Large intestine (tissue), 3 donors: ENCODE data around the gene RHEB. TPM values are rescaled to one million over a fixed set of nuclear protein-coding genes. Genes with fewer than 3 reads are reported as not detected.

ENCODE experiments used
- DNase-seq, 2 donors: peaks; one replicate each; pipeline versions ENCODE4 v3.0.0 to v3.0.0-alpha.2; 2013
- H3K27ac ChIP-seq: one replicate; pipeline ENCODE4 v1.5.1; 2013; ENCODE audit warnings: low read length
- H3K27me3 ChIP-seq: 2 replicates; pipeline ENCODE4 v1.6.1; 2013; ENCODE audit warnings: low read length; ENCODE audit not compliant: control insufficient read depth, insufficient read depth
- H3K36me3 ChIP-seq: 2 replicates; pipeline ENCODE4 v1.6.1; 2013; ENCODE audit warnings: low read length; ENCODE audit not compliant: control insufficient read depth, insufficient read depth
- H3K4me1 ChIP-seq: one replicate; pipeline ENCODE4 v1.6.1; 2013; ENCODE audit warnings: low read length; ENCODE audit not compliant: control insufficient read depth, insufficient read depth
- H3K4me3 ChIP-seq: one replicate; pipeline ENCODE4 v1.5.1; 2013; ENCODE audit warnings: low read length
- H3K9me3 ChIP-seq: one replicate; pipeline ENCODE4 v1.6.1; 2013; ENCODE audit warnings: mild to moderate bottlenecking, low read depth, low read length, moderate library complexity; ENCODE audit not compliant: control insufficient read depth
- WGBS: methylation state at CpG from one replicate; pipeline ENCODE4 v1.1.5; 2013; ENCODE audit warnings: low lambda C conversion rate; ENCODE audit not compliant: insufficient coverage; 5-methylcytosine and 5-hydroxymethylcytosine counted together
- polyA plus RNA-seq: library from polyadenylated mRNA; unstranded; fragments of 120-200 nt; gene quantifications from one replicate; pipeline ENCODE4 v1.2.1, GENCODE V29; 2013

RHEB gene
- polyA plus RNA-seq, 1 donor = 78.7 TPM

DNA sequence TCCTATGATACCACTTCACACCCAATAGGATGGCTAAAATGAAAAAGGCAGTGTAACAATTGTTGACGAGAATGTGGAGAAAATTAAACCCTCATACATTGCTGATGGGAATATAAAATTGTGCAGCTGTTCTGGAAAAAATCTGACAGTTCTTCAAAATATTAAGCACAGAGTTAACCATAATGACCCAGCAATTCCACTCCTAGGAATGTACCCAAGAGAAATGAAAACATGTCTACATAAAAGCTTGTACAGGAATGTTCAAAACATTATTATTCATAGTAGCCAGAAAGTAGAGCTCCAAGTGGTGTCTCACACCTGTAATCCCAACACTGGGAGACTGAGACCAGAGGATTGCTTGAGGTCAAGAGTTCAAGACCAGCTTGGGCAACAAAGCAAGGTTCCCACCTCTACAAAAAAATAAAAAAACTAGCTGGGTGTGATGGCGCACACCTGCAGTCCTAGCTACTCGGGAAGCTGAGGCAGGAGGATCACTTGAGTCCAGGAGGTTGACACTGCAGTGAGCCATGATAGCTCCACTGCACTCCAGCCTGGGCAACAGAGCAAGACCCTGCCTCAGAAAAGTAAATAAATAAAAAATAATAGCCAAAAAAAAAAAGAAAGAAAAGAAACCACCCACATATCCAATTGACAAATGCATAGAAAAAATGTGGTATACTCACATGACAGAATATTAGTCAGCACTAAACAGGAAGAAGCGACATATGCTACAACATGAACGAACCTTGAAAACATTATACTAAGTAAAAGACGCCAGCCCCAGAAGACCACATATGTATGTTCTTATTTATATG is 5.0 kb downstream of the RHEB start:
- WGBS = 89% methylated on average over 3 of the region's 6 CpGs
- no peaks in the 10 kb centered on the region for H3K36me3 ChIP-seq
- no peak overlapping the region for H3K27ac ChIP-seq
- H3K27me3 ChIP-seq = no peaks in the 10 kb centered on the region
- no peak for DNase-seq
- no peak overlapping the region for H3K4me3 ChIP-seq
- H3K4me1 ChIP-seq = peaks cover 9% of the 10 kb centered on the region
- H3K9me3 ChIP-seq = no peaks in the 10 kb centered on the region

DNA sequence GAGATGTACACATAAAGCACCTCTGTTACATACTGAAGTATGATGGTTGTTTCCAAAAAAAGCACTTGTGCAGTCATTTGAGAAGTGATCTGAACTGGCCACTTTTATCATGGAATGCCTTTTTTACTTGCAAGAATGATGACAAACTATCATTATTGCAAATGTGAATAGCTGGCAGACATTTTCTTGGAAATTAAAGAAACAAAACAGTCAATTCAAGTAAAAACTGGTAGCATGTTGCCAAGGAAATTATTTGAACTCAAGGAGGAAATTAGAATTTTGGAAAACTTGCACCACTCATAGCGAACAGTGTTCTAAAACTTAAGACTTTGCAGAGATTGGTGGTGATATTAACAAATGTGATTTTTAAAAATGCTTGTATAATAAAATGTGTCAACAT is 6.6 kb downstream of the RHEB start:
- H3K4me1 ChIP-seq = peaks cover 9% of the 10 kb centered on the region

DNA sequence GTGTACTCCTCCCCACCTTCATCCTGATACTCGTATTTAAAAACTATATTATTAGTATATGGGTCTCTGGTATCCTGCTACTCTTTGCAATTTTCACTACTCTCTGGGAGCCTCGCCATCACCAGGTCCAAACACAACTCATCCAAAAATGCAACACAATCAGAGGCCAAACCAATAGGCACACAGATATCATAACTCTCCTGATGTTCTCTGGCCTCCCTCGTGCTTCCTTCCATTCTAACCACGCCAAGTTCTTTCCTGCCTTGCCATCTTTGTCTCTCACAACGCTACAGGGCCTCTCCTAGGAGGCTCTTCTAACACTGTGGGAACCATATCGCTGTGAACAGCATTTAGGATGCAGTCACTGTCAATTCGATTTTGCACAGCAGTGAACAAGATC is 7.3 kb downstream of the RHEB start:
- Histone ChIP-seq H3K9me3 (no peaks in the 10 kb centered on the region), H3K27me3 (no peaks in the 10 kb centered on the region), H3K27ac (no peak overlapping the region), H3K4me3 (no peak overlapping the region), H3K4me1 (peaks cover 3% of the 10 kb centered on the region), H3K36me3 (no peaks in the 10 kb centered on the region)
- no peak for DNase-seq
- WGBS = 100% methylated on average over 2 of the region's 7 CpGs

More for the DNA sequence above, 6.6 kb downstream of the RHEB start:
- H3K4me3 ChIP-seq = no peak overlapping the region
- H3K36me3 ChIP-seq = no peaks in the 10 kb centered on the region
- no peak overlapping the region for H3K27ac ChIP-seq
- no peaks in the 10 kb centered on the region for H3K27me3 ChIP-seq
- H3K9me3 ChIP-seq = no peaks in the 10 kb centered on the region
- no peak for DNase-seq
- 100% methylated on average over 1 of the region's 1 CpG for WGBS

DNA sequence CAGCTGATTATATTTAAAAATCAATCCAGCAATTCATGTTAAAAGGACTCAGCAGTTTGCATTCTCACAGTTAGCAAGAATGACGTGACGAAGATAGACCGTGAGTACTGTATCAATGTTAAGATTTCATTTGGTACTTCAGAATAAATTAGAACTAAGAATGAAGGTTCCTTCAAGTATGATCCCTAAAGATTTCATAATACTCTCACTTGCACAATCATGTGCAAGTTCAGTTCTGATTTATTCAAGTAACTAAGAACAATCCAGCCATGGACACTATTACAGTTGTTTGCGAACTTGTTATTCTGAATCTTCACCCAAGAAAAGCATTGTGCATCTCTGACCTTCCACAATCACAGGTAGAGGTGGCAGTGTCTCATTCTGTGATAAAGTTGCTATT is 7.7 kb downstream of the RHEB start:
- DNase-seq = no peak
- no peaks in the 10 kb centered on the region for H3K9me3 ChIP-seq
- H3K4me1 ChIP-seq = no peaks in the 10 kb centered on the region
- H3K4me3 ChIP-seq = no peak overlapping the region
- WGBS = 100% methylated on average over 1 of the region's 4 CpGs
- no peaks in the 10 kb centered on the region for H3K27me3 ChIP-seq
- H3K27ac ChIP-seq = no peak overlapping the region
- no peaks in the 10 kb centered on the region for H3K36me3 ChIP-seq

DNA sequence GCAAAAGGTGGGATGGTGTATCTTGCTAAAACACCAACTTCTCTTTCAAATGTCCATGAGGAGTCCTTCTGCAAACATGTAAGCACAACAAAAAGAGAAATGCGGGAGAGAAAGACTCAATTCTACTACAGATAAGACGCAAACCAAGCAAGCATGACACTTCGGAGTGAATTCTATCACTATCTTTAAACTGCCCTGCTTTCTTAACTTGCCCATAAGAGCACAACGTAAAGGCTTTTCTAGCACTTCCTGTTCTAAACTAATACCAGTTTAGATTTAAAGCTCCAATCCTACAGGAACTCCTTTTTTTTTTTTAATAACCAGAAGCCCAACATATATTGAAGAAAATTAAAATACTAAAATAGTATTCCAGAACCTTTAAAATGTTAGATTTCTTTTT is 8.4 kb downstream of the RHEB start:
- no peaks in the 10 kb centered on the region for H3K9me3 ChIP-seq
- WGBS = 100% methylated on average over 1 of the region's 4 CpGs
- no peaks in the 10 kb centered on the region for H3K27me3 ChIP-seq
- DNase-seq = no peak
- H3K4me1 ChIP-seq = no peaks in the 10 kb centered on the region
- H3K36me3 ChIP-seq = no peaks in the 10 kb centered on the region
- no peak overlapping the region for H3K4me3 ChIP-seq
- H3K27ac ChIP-seq = no peak overlapping the region

DNA sequence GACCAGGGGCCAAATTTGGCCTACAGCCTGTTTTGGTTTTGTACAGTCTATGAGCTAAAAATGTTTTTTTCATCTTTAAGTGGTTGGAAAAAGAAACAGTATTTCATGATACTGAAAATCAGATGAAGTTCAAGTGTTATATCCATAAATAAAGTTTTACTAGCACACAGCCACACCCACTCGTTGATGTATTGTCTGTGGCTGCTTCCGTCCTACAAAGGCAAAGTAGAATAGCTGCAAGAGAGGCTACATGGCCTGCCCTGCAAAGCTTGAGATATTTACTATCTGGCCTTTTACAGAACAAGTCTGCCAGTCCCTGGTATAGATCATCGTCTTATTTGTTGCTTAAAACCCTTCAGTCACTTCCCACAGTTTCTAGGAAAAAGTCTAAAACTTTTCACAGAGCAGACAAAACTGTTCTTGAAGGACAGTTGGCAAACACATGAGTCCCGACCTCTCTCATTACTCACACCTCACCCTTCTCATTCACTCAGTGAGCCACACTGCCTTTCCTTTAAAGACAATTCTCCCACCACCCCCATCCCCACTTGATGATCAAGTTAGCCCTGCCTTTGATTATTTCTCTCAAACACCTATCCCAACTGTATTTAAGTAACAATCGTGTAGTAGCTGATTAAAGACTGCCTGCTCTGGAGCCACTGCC is 9.9 kb downstream of the RHEB start:
- H3K4me3 ChIP-seq = no peak overlapping the region
- no peak overlapping the region for H3K27ac ChIP-seq
- no peaks in the 10 kb centered on the region for H3K36me3 ChIP-seq
- no peaks in the 10 kb centered on the region for H3K27me3 ChIP-seq
- no peaks in the 10 kb centered on the region for H3K9me3 ChIP-seq
- WGBS = 90% methylated on average over 2 of the region's 5 CpGs
- no peak for DNase-seq
- H3K4me1 ChIP-seq = no peaks in the 10 kb centered on the region

DNA sequence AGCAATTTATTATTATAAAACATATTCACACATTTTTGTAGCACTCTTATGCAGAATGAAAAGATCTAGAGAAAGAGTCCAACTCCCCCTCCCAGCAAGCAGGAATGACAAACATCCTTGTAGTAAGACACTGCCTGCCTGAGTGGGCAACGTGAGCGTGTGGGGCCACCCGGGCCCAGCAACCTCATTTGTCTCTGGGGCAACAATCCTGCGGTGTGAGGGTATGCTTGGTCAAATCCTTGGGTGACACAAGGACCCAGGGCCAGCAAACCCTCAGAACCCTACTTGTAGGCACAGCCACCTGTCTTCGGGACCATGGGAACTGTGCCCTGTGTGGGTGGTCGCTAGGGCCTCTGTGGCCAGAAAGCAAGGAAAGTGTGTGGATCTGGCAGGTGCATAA is 10.7 kb downstream of the RHEB start:
- Histone ChIP-seq H3K4me1 (no peaks in the 10 kb centered on the region), H3K27me3 (no peaks in the 10 kb centered on the region), H3K4me3 (no peak overlapping the region), H3K36me3 (no peaks in the 10 kb centered on the region), H3K27ac (no peak overlapping the region), H3K9me3 (no peaks in the 10 kb centered on the region)
- no peak for DNase-seq
- no CpG with 5 or more reads among the region's 6 CpGs for WGBS

DNA sequence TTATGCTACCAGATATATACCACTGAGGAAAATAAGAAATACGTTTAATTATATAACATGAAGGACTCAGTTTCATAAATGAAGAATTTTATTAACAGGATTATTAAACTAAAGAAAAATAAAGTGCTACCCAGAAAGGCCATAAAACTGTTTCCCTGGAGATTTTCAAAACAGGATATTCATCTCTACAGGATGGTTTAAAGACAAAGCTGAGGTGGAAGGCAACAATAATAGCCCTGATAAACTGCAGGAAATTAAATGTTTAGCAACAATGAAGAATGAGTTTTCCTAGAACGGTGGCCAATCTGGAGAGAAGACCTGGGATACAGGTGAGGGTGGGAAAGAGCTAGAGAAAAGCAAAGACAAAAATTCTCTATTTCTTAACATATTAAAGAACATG is 11.9 kb downstream of the RHEB start:
- 91% methylated on average over 1 of the region's 2 CpGs for WGBS
- Histone ChIP-seq H3K4me3 (no peak overlapping the region), H3K9me3 (no peaks in the 10 kb centered on the region), H3K36me3 (no peaks in the 10 kb centered on the region), H3K27me3 (no peaks in the 10 kb centered on the region), H3K27ac (no peak overlapping the region), H3K4me1 (no peaks in the 10 kb centered on the region)
- no peak for DNase-seq

DNA sequence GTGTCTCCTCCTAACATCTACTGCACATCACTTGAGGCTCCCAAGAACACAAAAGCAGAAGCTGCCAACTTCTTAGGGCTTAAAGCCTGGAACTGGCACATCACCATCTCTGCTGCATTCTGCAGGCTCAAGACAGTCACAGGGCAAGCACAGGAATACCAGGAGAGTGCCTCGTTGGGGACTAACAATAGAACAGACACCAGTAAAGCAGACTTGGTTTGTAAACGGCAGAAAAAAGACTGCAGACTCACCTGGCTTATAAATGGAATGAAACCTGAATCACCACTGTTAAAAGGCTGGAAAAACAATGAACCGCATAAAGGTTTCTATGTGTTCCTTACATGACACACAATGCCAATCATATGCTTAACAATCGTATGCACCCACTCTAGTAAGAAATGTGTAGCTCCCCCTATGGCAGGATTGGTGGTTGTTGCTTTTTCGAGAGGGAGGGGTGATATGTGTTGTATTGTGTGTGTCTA is 12.8 kb downstream of the RHEB start:
- Histone ChIP-seq H3K27me3 (no peaks in the 10 kb centered on the region), H3K27ac (no peak overlapping the region), H3K9me3 (no peaks in the 10 kb centered on the region), H3K4me3 (no peak overlapping the region), H3K36me3 (no peaks in the 10 kb centered on the region), H3K4me1 (no peaks in the 10 kb centered on the region)
- no peak for DNase-seq
- WGBS = no CpG with 5 or more reads among the region's 5 CpGs

DNA sequence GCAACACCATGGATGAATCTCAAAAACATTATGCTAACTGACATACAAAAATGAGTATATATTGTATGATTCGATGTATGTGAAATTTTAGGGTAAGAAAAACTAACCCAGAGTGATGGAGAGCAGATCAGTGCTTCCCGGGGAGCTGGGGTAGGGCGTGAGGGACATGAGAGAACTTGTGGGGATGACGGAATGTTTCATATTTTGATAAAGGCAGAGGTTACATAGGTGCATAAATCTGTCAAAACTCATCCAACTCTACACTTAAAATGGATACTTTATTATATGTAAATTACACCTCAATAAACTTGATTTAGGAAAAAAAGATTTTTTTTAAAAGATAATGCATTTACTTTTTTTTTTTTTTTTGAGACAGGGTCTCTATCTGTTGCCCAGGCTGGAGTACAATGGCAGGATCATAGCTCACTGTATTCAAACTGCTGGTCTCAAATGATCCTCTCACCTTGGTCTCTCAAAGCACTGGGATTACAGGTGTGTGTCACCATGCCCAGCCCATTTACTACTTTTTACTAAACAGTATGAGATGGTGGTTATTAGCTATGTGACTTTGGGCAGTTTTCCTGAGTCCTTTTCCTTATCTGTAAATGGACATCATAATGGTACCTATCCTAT is 13.7 kb downstream of the RHEB start:
- no peak for DNase-seq
- 100% methylated on average over 1 of the region's 4 CpGs for WGBS
- Histone ChIP-seq H3K4me1 (no peaks in the 10 kb centered on the region), H3K9me3 (peaks cover 3% of the 10 kb centered on the region), H3K36me3 (no peaks in the 10 kb centered on the region), H3K4me3 (no peak overlapping the region), H3K27ac (no peak overlapping the region), H3K27me3 (no peaks in the 10 kb centered on the region)
